Skeletal muscle satellite cell (primary cell): ENCODE results near the gene TMEM35B. TPM values are rescaled to one million over a fixed set of nuclear protein-coding genes. Genes with fewer than 3 reads are reported as not detected.

Source experiments
- H3K27me3 ChIP-seq: 2 replicates; pipeline ENCODE4 v1.7.0; 2013; ENCODE audit warnings: low read length; ENCODE audit not compliant: control insufficient read depth, insufficient read depth
- H3K36me3 ChIP-seq: 2 replicates; pipeline ENCODE4 v1.7.0; 2013; ENCODE audit warnings: mild to moderate bottlenecking, control low read depth, low read length; ENCODE audit not compliant: insufficient read depth
- H3K4me1 ChIP-seq: 2 replicates; pipeline ENCODE4 v1.7.0; 2013; ENCODE audit warnings: low read length; ENCODE audit not compliant: control insufficient read depth, insufficient read depth
- H3K4me2 ChIP-seq: 2 replicates; pipeline ENCODE4 v1.7.0; 2013; ENCODE audit warnings: mild to moderate bottlenecking, low read length
- H3K4me3 ChIP-seq: 2 replicates; pipeline ENCODE4 v1.7.0; 2013; ENCODE audit warnings: low read length
- H3K9ac ChIP-seq: 2 replicates; pipeline ENCODE4 v1.7.0; 2013; ENCODE audit warnings: mild to moderate bottlenecking, low read depth, low read length, moderate library complexity
- H3K9me3 ChIP-seq: replicated peaks from 2 replicates; pipeline ENCODE4 v1.7.0; 2013; ENCODE audit warnings: mild to moderate bottlenecking, control low read depth, low read length
- total RNA-seq: library from RNA; depleted of rRNA; stranded (reverse); fragments of >200 nt; gene quantifications from 2 replicates; pipeline ENCODE4 v1.2.3, GENCODE V29; 2012; rRNA removed

The TMEM35B gene
- 20.1 and 25.1 TPM in 2 replicates for total RNA-seq

DNA sequence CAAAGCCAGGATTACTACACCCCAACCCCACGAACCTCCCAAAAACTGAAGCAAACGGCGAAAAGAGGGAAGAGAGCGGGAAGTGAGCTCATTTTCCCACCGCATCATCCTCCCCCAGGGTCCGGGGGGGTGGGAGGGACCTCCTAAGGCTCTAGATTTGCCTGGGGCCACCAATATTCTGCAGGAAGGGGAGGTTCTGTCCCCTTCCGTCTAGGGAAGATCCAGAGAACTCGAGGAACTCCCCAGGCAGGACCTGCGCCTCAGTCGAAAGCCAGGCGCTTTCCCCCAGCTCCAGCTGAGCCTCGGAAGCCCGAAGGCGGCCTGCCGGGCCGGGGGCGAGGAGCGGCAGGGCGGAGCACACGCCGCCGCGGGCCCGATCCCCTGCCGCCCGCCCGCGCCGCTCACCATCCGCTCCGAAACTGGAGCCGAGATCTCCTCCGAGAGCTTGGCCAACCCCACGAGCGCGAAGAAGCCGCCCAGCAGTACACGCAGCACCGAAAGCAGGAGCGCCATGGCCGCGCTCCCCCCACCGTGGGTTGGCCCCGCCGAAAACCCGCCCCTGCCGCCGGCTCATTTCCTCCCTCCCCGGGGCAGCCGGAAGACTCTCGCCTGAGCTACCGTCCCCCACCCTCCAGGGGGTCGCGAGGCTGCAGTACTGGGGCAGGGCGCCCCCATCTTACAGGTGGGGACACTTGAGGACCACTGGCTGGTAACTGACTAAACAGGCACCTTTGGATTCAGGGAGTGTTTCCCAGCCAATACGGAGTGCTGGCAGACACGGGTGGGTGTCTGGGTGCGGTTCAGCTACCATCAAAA lies at the start of gene TMEM35B:
TSS of gene TMEM35B (minus strand) at position 555 of the 816 bp plus-strand sequence. CDS start at position 513, 42 bp downstream.
- peaks cover 26% of the 10 kb centered on the region for H3K4me1 ChIP-seq
- H3K9ac ChIP-seq, result peak within 1 kb of the TSS; percentile 95
- peaks cover 14% of the 10 kb centered on the region for H3K36me3 ChIP-seq
- H3K9me3 ChIP-seq, result no peaks in the 10 kb centered on the region
- H3K4me2 ChIP-seq, result peak within 1 kb of the TSS; percentile 92
- peak within 1 kb of the TSS; percentile 98 for H3K4me3 ChIP-seq
- H3K27me3 ChIP-seq, result no peaks in the 10 kb centered on the region

DNA sequence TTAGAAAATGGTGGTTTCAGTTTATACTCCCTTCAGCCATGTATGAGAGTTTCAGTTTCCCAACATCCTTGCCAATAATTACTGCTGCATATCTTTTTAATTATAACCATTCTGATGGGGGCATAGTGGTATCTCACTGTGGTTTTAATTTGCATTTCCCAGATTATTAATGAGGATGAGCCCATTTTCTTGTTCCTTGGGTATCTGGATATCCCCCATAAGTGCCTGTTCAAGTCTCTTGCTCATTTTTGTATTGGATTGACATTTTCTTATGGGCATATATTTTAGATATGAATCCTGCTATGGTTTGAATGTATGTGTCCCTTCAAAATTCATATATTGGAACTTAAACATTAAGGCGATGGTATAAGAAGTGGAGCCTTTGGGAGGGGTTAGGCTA lies 48.2 kb upstream of the TMEM35B start:
- H3K9ac ChIP-seq, result no peak overlapping the region
- no peak overlapping the region for H3K4me2 ChIP-seq
- H3K9me3 ChIP-seq, result no peaks in the 10 kb centered on the region
- H3K4me3 ChIP-seq, result no peak overlapping the region
- H3K36me3 ChIP-seq, result no peaks in the 10 kb centered on the region
- H3K4me1 ChIP-seq, result peaks cover 12% of the 10 kb centered on the region
- H3K27me3 ChIP-seq, result no peaks in the 10 kb centered on the region

GRCh38 chr1:35032384-35032739 lies 47.2 kb upstream of the TMEM35B start:
- Histone ChIP-seq H3K27me3 (no peaks in the 10 kb centered on the region), H3K4me1 (peaks cover 12% of the 10 kb centered on the region), H3K9me3 (no peaks in the 10 kb centered on the region), H3K4me2 (peak overlapping the region; percentile 83), H3K36me3 (no peaks in the 10 kb centered on the region), H3K4me3 (peak overlapping the region; percentile 55), H3K9ac (no peak overlapping the region)

DNA sequence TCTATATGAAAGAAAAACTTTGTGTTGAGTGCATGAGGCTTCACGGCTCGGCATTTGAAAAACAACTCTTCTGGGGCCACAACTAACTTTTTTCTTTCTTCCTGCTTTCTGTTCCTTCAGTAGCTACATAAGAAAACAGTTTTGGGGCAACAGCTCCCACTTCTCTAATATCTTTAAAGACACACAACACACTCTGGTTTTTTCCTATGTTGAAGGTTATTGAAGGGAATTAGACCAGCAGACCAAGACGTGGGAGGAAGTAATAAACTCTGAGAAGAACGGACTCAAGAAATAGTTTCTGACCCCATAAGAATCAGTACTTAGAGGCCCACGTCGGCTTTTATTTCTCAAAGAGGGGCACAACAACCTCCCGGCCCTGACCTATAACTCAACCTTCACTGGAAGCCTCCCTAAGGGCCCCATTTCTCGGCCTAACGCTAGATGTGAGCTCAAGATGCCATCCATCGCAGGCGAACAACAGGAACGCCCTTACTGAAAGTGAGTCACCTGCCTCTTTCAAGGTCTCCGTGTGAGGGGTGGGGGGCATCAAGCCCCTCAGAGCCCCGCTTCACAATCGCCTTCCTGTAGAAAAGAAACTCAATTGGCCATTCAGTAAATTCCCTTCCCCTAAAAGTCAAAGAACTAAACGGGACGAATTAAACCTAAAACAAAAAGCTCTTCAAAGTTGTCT lies 45.8 kb upstream of the TMEM35B start:
- Histone ChIP-seq H3K4me3 (peak overlapping the region; percentile 83), H3K36me3 (peaks cover 9% of the 10 kb centered on the region), H3K4me1 (peaks cover 12% of the 10 kb centered on the region), H3K27me3 (no peaks in the 10 kb centered on the region), H3K4me2 (peak overlapping the region; percentile 83), H3K9ac (peak overlapping the region; percentile 95), H3K9me3 (no peaks in the 10 kb centered on the region)

GRCh38 chr1:35030338-35030737 lies 45.2 kb upstream of the TMEM35B start:
- peak overlapping the region; percentile 83 for H3K4me3 ChIP-seq
- peak overlapping the region; percentile 83 for H3K4me2 ChIP-seq
- H3K27me3 ChIP-seq, result no peaks in the 10 kb centered on the region
- peak overlapping the region; percentile 95 for H3K9ac ChIP-seq
- peaks cover 12% of the 10 kb centered on the region for H3K4me1 ChIP-seq
- H3K9me3 ChIP-seq, result no peaks in the 10 kb centered on the region
- peaks cover 14% of the 10 kb centered on the region for H3K36me3 ChIP-seq

DNA sequence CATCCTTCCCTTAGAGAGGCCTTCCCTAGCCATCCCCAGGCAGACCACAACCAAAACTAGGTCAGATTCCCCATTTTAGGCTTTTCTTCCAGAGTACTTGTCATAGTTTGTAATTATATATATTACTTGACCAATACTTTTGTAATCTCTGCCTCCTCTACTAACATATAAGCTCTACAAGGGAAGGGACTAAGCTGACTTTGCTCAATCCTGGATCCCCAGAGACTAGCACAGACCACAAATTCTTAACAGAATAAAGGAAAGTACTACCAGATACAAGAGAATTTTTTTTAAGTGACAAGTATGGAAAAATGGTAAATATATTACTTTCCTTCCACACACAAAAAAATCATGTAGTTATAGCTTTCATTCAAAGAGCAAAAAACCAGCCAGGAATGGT lies 44.6 kb upstream of the TMEM35B start:
- Histone ChIP-seq H3K36me3 (peaks cover 15% of the 10 kb centered on the region), H3K4me1 (peaks cover 12% of the 10 kb centered on the region), H3K4me3 (no peak overlapping the region), H3K9ac (no peak overlapping the region), H3K9me3 (no peaks in the 10 kb centered on the region), H3K27me3 (no peaks in the 10 kb centered on the region), H3K4me2 (peak overlapping the region; percentile 83)

DNA sequence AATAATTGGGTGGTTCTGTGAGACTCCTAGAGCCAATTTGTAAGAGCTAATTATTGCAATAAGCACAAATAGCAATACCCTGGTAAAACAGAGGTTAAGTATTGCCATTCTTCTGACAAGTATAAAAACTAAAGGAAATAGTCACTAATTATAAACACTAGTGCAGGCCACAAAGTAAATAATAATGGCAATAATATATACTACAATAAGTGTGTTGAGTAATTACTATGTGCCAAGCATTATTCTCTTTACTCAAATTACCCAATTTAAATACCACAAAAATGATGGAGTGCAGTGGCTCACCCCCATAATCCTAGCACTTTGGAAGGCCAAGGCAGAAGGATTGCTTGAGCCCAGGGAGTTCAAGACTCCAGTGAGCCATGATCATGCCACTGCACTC lies 31.3 kb upstream of the TMEM35B start:
- Histone ChIP-seq H3K9ac (no peak overlapping the region), H3K4me2 (no peak overlapping the region), H3K27me3 (no peaks in the 10 kb centered on the region), H3K4me1 (no peaks in the 10 kb centered on the region), H3K4me3 (no peak overlapping the region), H3K36me3 (peaks cover 46% of the 10 kb centered on the region), H3K9me3 (no peaks in the 10 kb centered on the region)

DNA sequence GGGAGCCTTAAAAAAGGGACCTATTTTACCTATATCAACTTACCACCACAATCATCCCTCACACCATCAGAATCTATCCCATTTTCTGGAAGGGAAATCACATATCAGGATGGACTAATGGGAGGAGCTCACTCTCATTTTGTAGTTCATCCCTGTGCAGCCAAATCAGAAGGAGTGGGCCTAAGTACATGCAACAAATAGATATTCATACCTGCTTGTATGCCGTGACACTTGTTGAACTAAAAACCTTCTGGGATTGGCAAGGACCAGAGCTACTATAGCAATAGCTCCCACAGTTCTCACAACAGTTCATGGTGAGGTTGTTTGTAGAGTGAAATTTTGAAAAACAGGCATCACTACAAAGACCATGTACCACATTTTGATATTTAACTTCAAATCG lies 29.3 kb upstream of the TMEM35B start:
- H3K4me2 ChIP-seq, result no peak overlapping the region
- no peaks in the 10 kb centered on the region for H3K4me1 ChIP-seq
- no peak overlapping the region for H3K9ac ChIP-seq
- H3K27me3 ChIP-seq, result no peaks in the 10 kb centered on the region
- H3K36me3 ChIP-seq, result peaks cover 49% of the 10 kb centered on the region
- H3K9me3 ChIP-seq, result no peaks in the 10 kb centered on the region
- H3K4me3 ChIP-seq, result no peak overlapping the region

- peaks cover 61% of the 10 kb centered on the region for H3K36me3 ChIP-seq
These were observed 20.6 kb upstream of the TMEM35B start for GRCh38 chr1:35005711-35006110.

DNA sequence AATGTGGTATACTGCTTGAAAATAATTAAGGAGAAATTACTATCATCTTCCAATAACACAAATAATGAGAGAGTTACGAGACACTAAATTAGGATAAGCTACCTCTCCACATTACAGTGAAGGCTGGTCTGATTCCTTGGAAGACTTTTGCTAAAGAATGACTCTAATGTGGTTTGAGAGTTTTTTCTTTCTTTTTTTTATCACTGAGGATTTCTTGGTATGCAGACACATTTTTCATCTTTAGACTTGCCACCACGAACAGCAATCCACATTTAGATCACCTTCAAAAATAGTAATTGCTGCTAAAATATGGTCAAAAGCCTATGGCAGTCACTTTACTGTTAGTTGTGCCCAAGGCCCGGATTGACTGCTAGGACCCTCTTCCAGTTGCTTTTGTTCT lies 16.6 kb upstream of the TMEM35B start:
- no peak overlapping the region for H3K4me2 ChIP-seq
- no peaks in the 10 kb centered on the region for H3K27me3 ChIP-seq
- H3K4me1 ChIP-seq, result no peaks in the 10 kb centered on the region
- H3K9ac ChIP-seq, result no peak overlapping the region
- no peak overlapping the region for H3K4me3 ChIP-seq
- peaks cover 44% of the 10 kb centered on the region for H3K36me3 ChIP-seq
- no peaks in the 10 kb centered on the region for H3K9me3 ChIP-seq

More at GRCh38 chr1:35005711-35006110, 20.6 kb upstream of the TMEM35B start:
- Histone ChIP-seq H3K9me3 (no peaks in the 10 kb centered on the region), H3K9ac (no peak overlapping the region), H3K27me3 (no peaks in the 10 kb centered on the region), H3K4me2 (no peak overlapping the region), H3K4me1 (no peaks in the 10 kb centered on the region), H3K4me3 (no peak overlapping the region)

DNA sequence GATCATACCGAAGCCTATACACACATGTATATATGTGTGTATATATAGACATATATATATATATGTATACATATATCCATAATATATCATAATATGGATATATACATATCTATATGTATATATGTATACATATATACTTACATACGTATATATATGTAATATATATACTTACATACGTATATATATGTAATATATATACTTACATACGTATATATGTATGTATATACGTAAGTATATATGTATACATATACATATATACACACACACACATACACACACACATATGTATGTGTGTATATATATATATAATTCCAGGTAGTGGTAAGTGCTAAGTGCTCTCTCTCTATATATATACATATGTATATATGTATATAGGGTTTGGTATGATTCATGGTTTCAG lies 9.7 kb upstream of the TMEM35B start:
- Histone ChIP-seq H3K9ac (no peak overlapping the region), H3K4me3 (no peak overlapping the region), H3K9me3 (no peaks in the 10 kb centered on the region), H3K36me3 (peaks cover 3% of the 10 kb centered on the region), H3K4me2 (no peak overlapping the region), H3K4me1 (no peaks in the 10 kb centered on the region), H3K27me3 (no peaks in the 10 kb centered on the region)
